SK-N-SH treated with all-trans-retinoic acid at 6 μM for 48 hours (cell line): Measurements from ENCODE around the gene TMEM127.

Experiments
- ARNTL ChIP-seq: fragments of 450-650 bp; formaldehyde crosslinking; IDR thresholded peaks from 2 replicates; pipeline ENCODE4 v1.5.0; 2020; ENCODE audit warnings: low read depth, mild to moderate bottlenecking, moderate library complexity, borderline replicate concordance
- BACH2 ChIP-seq: fragments of 250-450 bp; sonication (Bioruptor Pico); IDR thresholded peaks from 2 replicates; pipeline ENCODE4 v1.9.0; 2021; ENCODE audit warnings: mild to moderate bottlenecking, borderline replicate concordance
- GLIS3 ChIP-seq: fragments of 250-450 bp; sonication (Bioruptor Pico); IDR thresholded peaks from 2 replicates; pipeline ENCODE4 v1.5.0; 2020; ENCODE audit warnings: mild to moderate bottlenecking, moderate library complexity
- RARB ChIP-seq: fragments of 250-450 bp; sonication (Bioruptor Pico); IDR thresholded peaks from 2 replicates; pipeline ENCODE4 v1.8.0; 2021; ENCODE audit warnings: mild to moderate bottlenecking, moderate library complexity
- ZC3H10 ChIP-seq: fragments of 250-450 bp; sonication (Bioruptor Pico); IDR thresholded peaks from 2 replicates; pipeline ENCODE4 v1.5.1; 2021; ENCODE audit warnings: mild to moderate bottlenecking, moderate library complexity
- ZFP3 ChIP-seq: fragments of 250-450 bp; sonication (Bioruptor Pico); IDR thresholded peaks from 2 replicates; pipeline ENCODE4 v1.5.0; 2020; ENCODE audit warnings: mild to moderate bottlenecking, moderate library complexity
- ZFP30 ChIP-seq: fragments of 450-650 bp; formaldehyde crosslinking; IDR thresholded peaks from 2 replicates; pipeline ENCODE4 v1.5.0; 2022; ENCODE audit warnings: mild to moderate bottlenecking, moderate library complexity
- ZNF70 ChIP-seq: fragments of 450-650 bp; formaldehyde crosslinking; IDR thresholded peaks from 2 replicates; pipeline ENCODE4 v1.5.0; 2020; ENCODE audit warnings: mild to moderate bottlenecking, moderate library complexity
- TF ChIP-seq, protein P1 (sequence below): fragments of 250-450 bp; sonication (Bioruptor Pico); IDR thresholded peaks from 2 replicates; pipeline ENCODE4 v1.5.1; 2020; ENCODE audit warnings: low read depth, mild to moderate bottlenecking, moderate library complexity
- TF ChIP-seq, protein P2 (sequence below): fragments of 250-450 bp; sonication (Bioruptor Pico); IDR thresholded peaks from 2 replicates; pipeline ENCODE4 v1.5.0; 2020; ENCODE audit warnings: mild to moderate bottlenecking, moderate library complexity

DNA sequence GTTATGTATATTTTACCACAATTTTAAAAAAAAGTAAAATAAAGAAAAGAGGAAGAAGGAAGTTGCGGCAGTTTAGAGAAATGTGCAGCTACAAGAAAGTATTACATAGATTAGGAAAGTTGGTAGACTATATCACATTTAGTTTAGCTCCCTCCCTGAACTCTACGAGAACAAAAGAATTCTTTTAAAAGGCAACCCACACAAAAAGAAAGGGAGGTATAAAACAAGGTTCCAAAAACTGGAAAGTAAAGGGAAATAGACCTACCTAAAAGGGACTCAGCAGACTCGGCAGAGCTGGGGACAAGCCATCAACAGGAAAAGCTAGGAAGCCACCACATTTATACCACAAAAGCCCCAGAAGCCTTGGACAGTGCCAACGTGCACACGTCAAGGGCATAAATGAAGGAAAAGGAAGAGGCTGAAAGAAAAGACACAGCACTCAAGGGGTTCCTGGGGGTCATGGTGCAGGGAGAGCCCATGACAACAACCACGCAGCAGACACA lies 9.1 kb downstream of the TMEM127 start:
- TF ChIP-seq ZC3H10 (CRISPR knock-in tag) (no peak), ZFP3 (CRISPR knock-in tag) (no peak), ZFP30 (no peak), GLIS3 (no peak), ARNTL (no peak), RARB (CRISPR knock-in tag) (no peak), BACH2 (no peak), ZNF70 (CRISPR knock-in tag) (no peak)
- TF ChIP-seq, protein P1, sequence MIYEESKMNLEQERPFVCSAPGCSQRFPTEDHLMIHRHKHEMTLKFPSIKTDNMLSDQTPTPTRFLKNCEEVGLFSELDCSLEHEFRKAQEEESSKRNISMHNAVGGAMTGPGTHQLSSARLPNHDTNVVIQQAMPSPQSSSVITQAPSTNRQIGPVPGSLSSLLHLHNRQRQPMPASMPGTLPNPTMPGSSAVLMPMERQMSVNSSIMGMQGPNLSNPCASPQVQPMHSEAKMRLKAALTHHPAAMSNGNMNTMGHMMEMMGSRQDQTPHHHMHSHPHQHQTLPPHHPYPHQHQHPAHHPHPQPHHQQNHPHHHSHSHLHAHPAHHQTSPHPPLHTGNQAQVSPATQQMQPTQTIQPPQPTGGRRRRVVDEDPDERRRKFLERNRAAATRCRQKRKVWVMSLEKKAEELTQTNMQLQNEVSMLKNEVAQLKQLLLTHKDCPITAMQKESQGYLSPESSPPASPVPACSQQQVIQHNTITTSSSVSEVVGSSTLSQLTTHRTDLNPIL (CRISPR knock-in tag): no peak
- TF ChIP-seq, protein P2, sequence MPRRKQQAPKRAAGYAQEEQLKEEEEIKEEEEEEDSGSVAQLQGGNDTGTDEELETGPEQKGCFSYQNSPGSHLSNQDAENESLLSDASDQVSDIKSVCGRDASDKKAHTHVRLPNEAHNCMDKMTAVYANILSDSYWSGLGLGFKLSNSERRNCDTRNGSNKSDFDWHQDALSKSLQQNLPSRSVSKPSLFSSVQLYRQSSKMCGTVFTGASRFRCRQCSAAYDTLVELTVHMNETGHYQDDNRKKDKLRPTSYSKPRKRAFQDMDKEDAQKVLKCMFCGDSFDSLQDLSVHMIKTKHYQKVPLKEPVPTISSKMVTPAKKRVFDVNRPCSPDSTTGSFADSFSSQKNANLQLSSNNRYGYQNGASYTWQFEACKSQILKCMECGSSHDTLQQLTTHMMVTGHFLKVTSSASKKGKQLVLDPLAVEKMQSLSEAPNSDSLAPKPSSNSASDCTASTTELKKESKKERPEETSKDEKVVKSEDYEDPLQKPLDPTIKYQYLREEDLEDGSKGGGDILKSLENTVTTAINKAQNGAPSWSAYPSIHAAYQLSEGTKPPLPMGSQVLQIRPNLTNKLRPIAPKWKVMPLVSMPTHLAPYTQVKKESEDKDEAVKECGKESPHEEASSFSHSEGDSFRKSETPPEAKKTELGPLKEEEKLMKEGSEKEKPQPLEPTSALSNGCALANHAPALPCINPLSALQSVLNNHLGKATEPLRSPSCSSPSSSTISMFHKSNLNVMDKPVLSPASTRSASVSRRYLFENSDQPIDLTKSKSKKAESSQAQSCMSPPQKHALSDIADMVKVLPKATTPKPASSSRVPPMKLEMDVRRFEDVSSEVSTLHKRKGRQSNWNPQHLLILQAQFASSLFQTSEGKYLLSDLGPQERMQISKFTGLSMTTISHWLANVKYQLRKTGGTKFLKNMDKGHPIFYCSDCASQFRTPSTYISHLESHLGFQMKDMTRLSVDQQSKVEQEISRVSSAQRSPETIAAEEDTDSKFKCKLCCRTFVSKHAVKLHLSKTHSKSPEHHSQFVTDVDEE (CRISPR knock-in tag): no peak
